ENCODE measurements around the gene ANTXR1.
"Not testable (repeated sequence)": the region's sequence is repeated elsewhere in the genome, so short reads cannot be mapped to it uniquely, and the experiment has no call there.

- not testable (repeated sequence) for TF ChIP-seq CTCF (conservative IDR thresholded peaks at IDR 0.05); ZFX (IDR thresholded peaks at IDR 0.05)
These were observed 222.9 kb downstream of the ANTXR1 start for GRCh38 chr2:69235835-69236234.

Measured in C4-2B (cell line).